ENCODE measurements around the gene HECW1. TPM values are rescaled to one million over a fixed set of nuclear protein-coding genes. Genes with fewer than 3 reads are reported as not detected.

Gene HECW1
- total and polyA plus RNA-seq, 12 donors, result 0.07 to 0.23 TPM; not detected in 10

DNA sequence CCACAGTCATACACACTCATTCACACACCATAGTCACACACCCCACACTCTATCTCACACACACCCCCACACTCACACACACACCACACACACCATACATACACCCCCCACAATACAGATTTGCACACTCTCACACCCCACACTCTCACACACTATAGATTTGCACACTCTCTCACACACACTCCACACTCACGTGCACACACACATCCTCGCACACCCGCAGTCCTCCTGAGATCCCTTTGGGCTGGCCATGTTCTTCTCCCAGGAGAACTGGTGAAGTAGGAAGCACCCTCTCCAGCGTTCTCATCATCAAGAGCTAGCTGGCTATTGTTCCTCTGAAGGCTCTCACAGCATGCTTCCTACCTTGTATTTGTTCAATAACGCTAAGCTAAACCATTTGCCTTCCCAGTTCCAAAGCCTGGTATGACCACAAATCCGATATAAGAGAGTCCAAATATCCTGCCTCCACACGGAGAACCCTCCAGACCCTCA is 86.2 kb downstream of the HECW1 start:
- no peak for TF ChIP-seq CTCF (IDR thresholded peaks at IDR 0.05)
- Histone ChIP-seq H3K36me3 (no peaks in the 10 kb centered on the region), H3K27me3 (peaks cover 0 to 34% (median 17%) of the 10 kb centered on the region in 7 donors), H3K9me3 (no peaks in the 10 kb centered on the region), H3K27ac (no peak overlapping the region), H3K4me1 (no peaks in the 10 kb centered on the region), H3K4me3 (no peak overlapping the region)
- intact Hi-C loops (cut with DNase I), result no loop called here
- DNase-seq (no peak), ATAC-seq (no peak)
- 68 to 72% methylated on average over 7 of the region's 7 CpGs for WGBS, 2 donors

GRCh38 chr7:43199371-43200160 is 87.1 kb downstream of the HECW1 start:
- Histone ChIP-seq H3K9me3 (no peaks in the 10 kb centered on the region), H3K36me3 (no peaks in the 10 kb centered on the region), H3K27me3 (peaks cover 0 to 36% (median 17%) of the 10 kb centered on the region in 7 donors), H3K27ac (no peak overlapping the region), H3K4me3 (no peak overlapping the region), H3K4me1 (no peaks in the 10 kb centered on the region)
- DNase-seq (no peak), ATAC-seq (no peak)
- no peak for TF ChIP-seq CTCF (IDR thresholded peaks at IDR 0.05)
- WGBS, 2 donors, result 51 to 58% methylated on average over 8 of the region's 8 CpGs
- intact Hi-C loops (cut with DNase I), result no loop called here

DNA sequence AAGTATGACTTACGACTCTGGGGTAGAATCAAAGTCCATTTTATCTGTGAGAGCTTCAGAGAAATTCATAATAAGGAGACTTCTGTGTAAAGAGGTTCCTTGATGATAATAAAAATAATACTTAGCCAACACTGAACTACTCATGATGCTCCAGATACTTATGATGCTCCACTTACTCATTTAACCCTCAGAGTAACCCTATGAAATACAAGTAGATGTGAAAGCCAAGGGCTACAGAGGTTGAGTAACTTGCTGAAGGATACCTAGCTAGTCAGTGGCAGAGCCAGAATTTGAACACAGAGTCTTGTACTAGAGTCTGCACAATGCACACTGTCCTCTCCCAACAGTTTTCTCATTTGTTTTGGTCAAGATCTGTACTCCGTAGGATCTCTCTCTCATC is 89.5 kb downstream of the HECW1 start:
- Histone ChIP-seq H3K27me3 (peaks cover 0 to 33% (median 17%) of the 10 kb centered on the region in 7 donors), H3K9me3 (no peaks in the 10 kb centered on the region), H3K4me1 (no peaks in the 10 kb centered on the region), H3K27ac (no peak overlapping the region), H3K4me3 (no peak overlapping the region), H3K36me3 (no peaks in the 10 kb centered on the region)
- no peak for TF ChIP-seq CTCF (IDR thresholded peaks at IDR 0.05)
- intact Hi-C loops (cut with DNase I), result no loop called here
- no peak for DNase-seq
- no peak for ATAC-seq
- 77 to 78% methylated on average over 2 of the region's 2 CpGs for WGBS, 2 donors

GRCh38 chr7:43204081-43204480 is 91.6 kb downstream of the HECW1 start:
- no peak for TF ChIP-seq CTCF (IDR thresholded peaks at IDR 0.05)
- intact Hi-C loops (cut with DNase I), result no loop called here
- no peak overlapping the region for H3K27ac ChIP-seq
- H3K4me3 ChIP-seq, result no peak overlapping the region
- H3K4me1 ChIP-seq, result no peaks in the 10 kb centered on the region
- H3K36me3 ChIP-seq, result no peaks in the 10 kb centered on the region
- DNase-seq (no peak), ATAC-seq (no peak)
- H3K9me3 ChIP-seq, result no peaks in the 10 kb centered on the region
- WGBS, 2 donors, result 56 to 66% methylated on average over 1 of the region's 1 CpG
- peaks cover 0 to 21% (median 12%) of the 10 kb centered on the region in 7 donors for H3K27me3 ChIP-seq
